Measurements from ENCODE around the gene PPM1L. TPM values are rescaled to one million over a fixed set of nuclear protein-coding genes. Genes with fewer than 3 reads are reported as not detected.

The PPM1L gene
- total RNA-seq, 4 donors from 2014 or later = 3.2 to 27.9 (median 16.4) TPM

DNA sequence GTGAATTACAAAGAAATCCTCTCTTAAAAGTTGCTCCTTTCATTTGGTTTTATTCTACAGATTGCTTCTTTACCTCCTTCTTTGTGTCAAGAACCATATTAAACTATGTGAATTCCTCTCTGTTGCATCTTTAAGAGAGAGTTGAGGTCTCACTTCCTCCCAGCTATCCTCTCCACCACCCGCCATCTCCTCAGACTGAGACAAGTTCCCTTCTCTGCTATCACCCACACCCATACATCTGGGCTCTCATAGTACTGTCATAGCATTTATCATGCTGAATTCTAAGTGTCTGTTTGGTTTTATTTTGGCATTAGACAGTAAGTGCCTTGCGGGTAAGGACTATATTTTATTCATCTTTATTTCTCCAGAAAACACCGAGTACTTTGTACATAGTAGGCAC lies 294.9 kb downstream of the PPM1L start:
- Histone ChIP-seq H3K27ac (no peak overlapping the region), H3K4me3 (no peak overlapping the region), H3K27me3 (no peaks in the 10 kb centered on the region), H3K9me3 (no peaks in the 10 kb centered on the region), H3K4me1 (no peaks in the 10 kb centered on the region), H3K36me3 (no peaks in the 10 kb centered on the region)
- intact Hi-C loops (cut with DNase I; ENCODE audit: low total_unique reads) = no loop called here
- TF ChIP-seq, protein P1, sequence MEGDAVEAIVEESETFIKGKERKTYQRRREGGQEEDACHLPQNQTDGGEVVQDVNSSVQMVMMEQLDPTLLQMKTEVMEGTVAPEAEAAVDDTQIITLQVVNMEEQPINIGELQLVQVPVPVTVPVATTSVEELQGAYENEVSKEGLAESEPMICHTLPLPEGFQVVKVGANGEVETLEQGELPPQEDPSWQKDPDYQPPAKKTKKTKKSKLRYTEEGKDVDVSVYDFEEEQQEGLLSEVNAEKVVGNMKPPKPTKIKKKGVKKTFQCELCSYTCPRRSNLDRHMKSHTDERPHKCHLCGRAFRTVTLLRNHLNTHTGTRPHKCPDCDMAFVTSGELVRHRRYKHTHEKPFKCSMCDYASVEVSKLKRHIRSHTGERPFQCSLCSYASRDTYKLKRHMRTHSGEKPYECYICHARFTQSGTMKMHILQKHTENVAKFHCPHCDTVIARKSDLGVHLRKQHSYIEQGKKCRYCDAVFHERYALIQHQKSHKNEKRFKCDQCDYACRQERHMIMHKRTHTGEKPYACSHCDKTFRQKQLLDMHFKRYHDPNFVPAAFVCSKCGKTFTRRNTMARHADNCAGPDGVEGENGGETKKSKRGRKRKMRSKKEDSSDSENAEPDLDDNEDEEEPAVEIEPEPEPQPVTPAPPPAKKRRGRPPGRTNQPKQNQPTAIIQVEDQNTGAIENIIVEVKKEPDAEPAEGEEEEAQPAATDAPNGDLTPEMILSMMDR (IDR thresholded peaks at IDR 0.05) = no peak
- TF ChIP-seq POLR2A (IDR thresholded peaks at IDR 0.05) = no peak
- no peak for DNase-seq

DNA sequence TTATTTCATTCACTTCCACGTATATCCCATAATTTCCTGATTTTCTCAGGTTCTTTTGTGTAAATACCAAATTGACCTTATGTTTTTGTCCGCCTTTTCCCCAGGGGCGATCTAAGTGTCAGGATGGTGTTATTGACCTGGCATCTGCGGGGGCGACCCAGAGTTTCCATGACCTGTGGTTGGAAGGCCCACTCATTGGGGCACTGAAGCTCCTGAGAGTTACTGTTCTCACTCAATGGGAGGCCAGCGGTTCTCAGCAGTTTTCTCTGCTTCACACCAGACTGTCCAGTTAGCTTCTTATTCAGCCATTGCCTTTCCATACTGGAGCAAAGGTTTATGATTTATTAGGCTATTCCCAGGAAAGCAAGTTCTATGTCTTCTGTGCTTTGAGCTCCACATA lies 295.8 kb downstream of the PPM1L start:
- H3K27ac ChIP-seq = no peak overlapping the region
- no peaks in the 10 kb centered on the region for H3K36me3 ChIP-seq
- intact Hi-C loops (cut with DNase I; ENCODE audit: low total_unique reads) = no loop called here
- H3K4me3 ChIP-seq = no peak overlapping the region
- no peak for DNase-seq
- TF ChIP-seq POLR2A (IDR thresholded peaks at IDR 0.05) = no peak
- TF ChIP-seq, protein P1 (IDR thresholded peaks at IDR 0.05) = no peak
- H3K27me3 ChIP-seq = no peaks in the 10 kb centered on the region
- no peaks in the 10 kb centered on the region for H3K9me3 ChIP-seq
- no peaks in the 10 kb centered on the region for H3K4me1 ChIP-seq

DNA sequence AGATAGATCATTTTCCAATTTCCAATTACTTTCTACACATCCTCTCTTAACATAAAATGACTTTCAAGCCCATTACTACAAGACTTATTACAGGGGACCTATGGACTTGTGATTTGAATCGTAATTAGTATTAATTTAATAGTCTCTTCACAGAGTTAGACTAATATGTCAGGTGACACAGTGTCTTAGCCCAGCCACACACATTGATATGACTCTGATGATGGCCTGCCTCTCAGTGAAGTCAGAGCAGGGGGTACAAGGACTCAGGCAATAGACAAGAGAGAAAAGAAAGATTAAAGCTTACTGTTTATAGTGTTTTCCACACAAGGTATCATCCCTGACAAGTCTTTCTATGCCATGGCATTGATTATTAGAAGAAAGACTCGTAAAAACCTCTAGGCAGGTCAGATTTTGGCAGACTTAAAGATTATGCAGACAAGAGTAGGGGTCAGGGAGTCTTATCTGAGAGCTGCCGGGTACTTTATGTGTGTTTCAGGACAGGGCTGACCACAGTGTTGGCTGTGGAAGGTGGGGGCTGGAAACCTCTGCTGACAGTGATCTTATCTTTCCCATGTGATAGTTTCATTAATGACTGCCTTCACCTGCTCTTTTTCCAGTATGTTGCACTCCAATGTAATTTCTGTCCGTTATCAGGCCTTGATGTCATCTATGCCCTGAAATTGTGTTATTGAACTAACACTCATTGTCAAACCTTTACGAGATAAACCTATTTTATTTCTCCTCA lies 299.0 kb downstream of the PPM1L start:
- no peak for TF ChIP-seq POLR2A (IDR thresholded peaks at IDR 0.05)
- TF ChIP-seq, protein P1 (IDR thresholded peaks at IDR 0.05) = no peak
- Histone ChIP-seq H3K36me3 (no peaks in the 10 kb centered on the region), H3K27me3 (no peaks in the 10 kb centered on the region), H3K9me3 (no peaks in the 10 kb centered on the region), H3K27ac (no peak overlapping the region), H3K4me3 (no peak overlapping the region), H3K4me1 (no peaks in the 10 kb centered on the region)
- no peak for DNase-seq
- intact Hi-C loops (cut with DNase I; ENCODE audit: low total_unique reads) = no loop called here

DNA sequence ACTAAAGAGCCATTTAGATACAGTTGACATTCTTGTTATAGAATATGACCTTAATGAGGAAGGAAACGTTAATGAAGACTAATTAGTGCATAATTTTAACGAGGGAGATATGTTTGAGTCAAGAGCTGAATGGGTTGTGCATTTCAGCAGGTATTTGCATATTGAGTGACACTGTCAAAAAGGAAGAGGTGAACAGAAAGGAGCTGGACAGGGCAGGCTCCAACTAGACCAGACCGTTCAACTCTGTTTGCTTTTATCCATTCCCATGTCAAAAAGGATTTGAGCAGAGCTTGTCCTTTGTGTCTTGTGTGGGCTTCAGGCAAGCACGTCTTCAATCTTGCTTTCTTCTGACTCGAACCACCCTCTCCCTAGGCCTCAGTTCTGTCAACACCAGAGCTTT lies 308.4 kb downstream of the PPM1L start:
- Histone ChIP-seq H3K4me3 (no peak overlapping the region), H3K36me3 (no peaks in the 10 kb centered on the region), H3K4me1 (no peaks in the 10 kb centered on the region), H3K9me3 (no peaks in the 10 kb centered on the region), H3K27ac (no peak overlapping the region), H3K27me3 (no peaks in the 10 kb centered on the region)
- no peak for DNase-seq
- intact Hi-C loops (cut with DNase I; ENCODE audit: low total_unique reads) = no loop called here
- TF ChIP-seq, protein P1 (IDR thresholded peaks at IDR 0.05) = no peak
- no peak for TF ChIP-seq POLR2A (IDR thresholded peaks at IDR 0.05)

DNA sequence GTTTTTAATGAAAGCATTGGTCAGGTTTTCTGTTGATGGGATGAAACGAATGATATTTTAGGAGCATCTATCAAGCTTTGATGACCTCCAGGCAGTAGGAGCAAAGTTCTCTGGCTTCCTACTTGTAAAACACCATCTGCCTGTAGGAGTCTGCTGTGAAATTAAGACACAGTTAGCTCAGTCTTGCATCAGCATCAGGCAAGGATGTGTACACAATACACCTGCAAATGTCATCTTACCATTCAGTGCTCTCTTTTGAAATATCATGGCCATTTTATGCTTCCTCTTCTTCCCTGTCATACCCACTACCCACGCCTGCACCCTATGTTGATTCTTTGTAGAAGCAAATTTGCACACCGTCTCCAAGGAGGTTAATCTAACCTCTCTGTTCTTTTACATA lies 310.9 kb downstream of the PPM1L start:
- intact Hi-C loops (cut with DNase I; ENCODE audit: low total_unique reads) = no loop called here
- H3K36me3 ChIP-seq = no peaks in the 10 kb centered on the region
- no peak for DNase-seq

More for the DNA sequence above, 310.9 kb downstream of the PPM1L start:
- Histone ChIP-seq H3K9me3 (no peaks in the 10 kb centered on the region), H3K4me3 (no peak overlapping the region), H3K4me1 (no peaks in the 10 kb centered on the region), H3K27me3 (no peaks in the 10 kb centered on the region), H3K27ac (no peak overlapping the region)
- TF ChIP-seq, protein P1 (IDR thresholded peaks at IDR 0.05) = no peak
- no peak for TF ChIP-seq POLR2A (IDR thresholded peaks at IDR 0.05)
